HG03066 (cell line): ENCODE measurements around the gene ITPR1.

Source experiments
- ATAC-seq: cut with Tn5 transposase; IDR thresholded peaks from one replicate; pipeline ENCODE4 v1.9.1; 2021; ENCODE audit warnings: low read depth; ENCODE audit not compliant: unreplicated experiment

Gene ITPR1

GRCh38 chr3:4795905-4796304, 302.8 kb downstream of the ITPR1 start:
- ATAC-seq, result no peak

DNA sequence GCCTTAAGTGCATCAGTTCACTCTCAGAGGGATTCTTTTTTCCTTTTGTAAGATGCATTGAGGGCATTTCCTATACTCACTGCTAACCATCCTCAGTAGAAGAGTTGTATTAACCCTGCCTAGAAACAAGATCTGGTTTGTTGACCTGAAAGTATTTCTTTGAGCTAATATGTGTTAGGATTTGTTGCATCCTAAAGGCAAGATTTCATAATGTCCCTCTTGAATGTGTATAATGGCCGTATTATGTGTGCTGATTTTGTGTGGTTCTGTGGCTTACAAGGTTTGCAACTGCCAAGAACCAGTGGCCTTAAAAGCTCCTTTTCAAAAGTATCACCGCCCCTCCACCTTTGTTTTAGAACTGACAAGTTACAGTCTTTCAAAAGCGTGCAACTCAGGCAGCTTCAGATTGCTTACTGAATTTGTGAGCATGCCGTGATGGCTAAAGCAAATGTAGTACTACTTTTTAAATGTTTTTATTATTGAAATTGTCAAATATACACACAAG, 304.1 kb downstream of the ITPR1 start:
- ATAC-seq, result no peak

DNA sequence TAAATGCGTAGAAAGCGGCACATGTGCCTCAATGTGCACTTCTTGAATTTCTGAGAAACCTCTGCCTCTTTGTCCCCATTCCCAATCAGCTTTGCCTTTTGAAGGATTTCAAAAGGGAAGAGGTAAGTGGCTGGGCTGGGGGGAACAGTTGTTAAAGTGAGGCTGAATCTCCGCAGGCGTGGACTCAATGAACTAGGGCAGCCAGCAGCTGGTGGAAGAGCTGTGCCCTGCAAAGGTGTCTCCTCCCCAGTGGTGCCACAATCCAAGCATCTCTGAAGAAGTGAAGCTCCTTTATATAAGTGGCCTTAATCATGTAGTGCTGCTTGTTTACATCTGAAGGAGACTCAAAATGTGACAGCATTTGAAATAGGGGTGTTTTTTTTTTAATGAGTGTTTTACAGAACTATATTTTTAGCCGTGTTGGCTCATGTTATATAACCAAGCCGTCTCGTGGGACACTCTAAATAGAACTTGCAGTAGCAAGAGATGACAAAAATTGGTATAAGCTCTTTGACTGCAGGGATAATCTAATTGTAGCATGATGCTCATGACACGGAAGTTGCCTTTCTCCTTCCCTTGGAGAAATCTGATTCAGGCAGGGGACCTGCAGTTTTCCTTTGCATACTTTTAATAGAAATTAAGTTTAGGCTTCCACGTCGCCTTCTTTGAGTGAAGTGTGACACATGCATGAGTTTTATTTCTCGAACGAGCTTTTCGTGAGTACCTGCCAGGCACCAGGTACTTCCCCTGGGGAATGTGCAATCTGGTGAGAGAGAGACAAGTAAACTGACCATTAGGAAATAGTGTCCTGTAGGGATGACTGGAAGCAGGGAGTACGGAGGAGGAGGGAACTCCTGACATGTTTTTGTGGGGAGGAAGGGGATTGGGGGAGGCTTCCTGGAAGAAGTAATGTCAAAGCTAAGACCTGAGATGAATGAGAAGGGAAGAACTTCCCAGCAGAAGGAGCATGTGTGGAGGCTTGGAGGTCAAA, 306.4 kb downstream of the ITPR1 start:
- ATAC-seq, result no peak

- no peak for ATAC-seq
Observed at GRCh38 chr3:4800595-4800994, 307.4 kb downstream of the ITPR1 start.

GRCh38 chr3:4801892-4802291, 308.7 kb downstream of the ITPR1 start:
- no peak for ATAC-seq

GRCh38 chr3:4802903-4803302, 309.8 kb downstream of the ITPR1 start:
- ATAC-seq, result no peak

DNA sequence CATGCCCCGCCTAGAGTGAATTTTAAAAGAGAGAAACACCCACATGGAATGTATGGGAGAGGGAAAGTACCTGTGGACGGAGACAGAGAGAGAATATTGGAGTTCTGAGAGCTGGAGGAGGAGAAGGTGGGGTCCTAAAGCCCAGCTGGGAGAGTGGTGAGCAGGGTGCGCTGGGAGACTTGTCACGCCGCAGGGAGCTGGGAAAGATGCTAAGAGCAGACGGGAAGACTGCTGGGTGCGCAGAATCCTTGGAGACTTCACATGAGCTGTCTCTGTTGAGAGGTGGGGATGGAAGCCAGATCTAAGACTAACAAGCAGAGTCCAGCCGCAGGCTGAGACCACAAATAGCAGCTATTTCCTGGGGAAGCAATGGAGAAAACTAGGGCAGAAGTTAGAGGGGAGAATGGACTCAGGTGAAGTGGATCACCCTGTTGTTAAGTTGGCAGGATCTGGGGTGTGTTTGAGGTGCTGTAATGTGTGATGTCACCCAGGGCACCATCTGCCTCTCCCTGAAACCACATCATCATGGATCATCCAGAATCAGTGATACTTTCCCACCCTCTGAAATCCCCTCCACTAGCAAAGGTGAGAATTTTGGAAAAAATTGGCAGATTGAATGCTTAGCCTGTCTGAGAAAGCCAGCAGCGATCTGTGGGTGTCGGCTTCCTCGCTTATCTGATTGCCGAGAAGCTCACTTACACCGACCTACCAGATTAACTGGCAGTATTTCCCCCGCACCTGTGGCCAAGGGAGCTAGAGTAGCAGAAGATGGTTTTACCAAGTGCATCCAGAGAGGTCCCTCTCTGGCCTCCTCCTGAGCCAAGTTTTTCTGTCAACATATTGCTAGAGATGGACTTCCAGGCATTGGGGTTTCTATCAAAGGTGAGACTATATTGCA, 311.3 kb downstream of the ITPR1 start:
- ATAC-seq, result no peak

DNA sequence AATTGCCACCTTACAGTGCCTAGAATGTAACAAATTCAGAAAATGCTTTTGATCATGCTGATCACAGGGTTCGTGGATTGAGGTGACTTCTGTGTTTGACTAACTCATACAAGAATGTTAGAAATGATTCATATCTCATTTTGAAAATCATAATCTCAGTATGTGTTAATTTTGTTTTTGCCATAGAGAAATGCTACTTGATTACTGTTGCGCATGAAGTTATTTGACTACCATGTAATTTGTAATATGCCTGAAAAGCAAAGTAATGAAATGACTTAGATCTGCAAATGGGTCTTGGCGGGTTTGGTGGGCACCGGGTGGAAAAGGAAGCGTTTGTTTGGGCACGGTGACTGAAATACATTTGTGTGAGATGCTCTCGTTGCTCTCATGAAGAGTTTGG, 312.5 kb downstream of the ITPR1 start:
- no peak for ATAC-seq

DNA sequence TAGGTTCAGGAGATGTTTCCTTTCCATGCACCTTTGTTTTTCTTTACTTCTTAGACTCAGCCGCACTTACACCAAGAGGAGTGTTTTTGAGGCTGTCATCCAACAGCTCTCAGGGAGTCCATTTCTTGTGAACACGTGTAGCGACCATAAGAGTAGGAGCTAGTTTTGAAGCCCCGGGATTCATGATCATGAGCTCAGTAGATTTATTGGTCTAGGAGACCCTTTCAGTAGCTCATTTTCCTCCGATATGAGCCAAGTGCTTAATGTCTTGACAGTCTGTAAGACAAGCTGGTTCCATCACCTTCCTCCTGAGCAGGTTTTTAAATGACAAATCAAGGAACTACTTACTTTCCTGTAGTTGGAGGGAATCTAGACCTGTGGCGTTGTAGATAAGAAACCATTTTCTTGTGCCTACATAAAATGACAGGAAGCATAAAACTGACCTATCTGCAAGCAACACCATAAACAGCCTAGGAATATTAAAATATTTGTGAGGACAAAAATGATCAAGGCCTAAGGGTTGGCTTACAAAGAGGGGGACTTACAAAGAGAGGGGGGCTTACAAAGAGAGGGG, 313.5 kb downstream of the ITPR1 start:
- ATAC-seq, result no peak

GRCh38 chr3:4807381-4808280, 314.5 kb downstream of the ITPR1 start:
- no peak for ATAC-seq

GRCh38 chr3:4808637-4809036, 315.5 kb downstream of the ITPR1 start:
- ATAC-seq, result no peak

GRCh38 chr3:4809922-4810321, 316.8 kb downstream of the ITPR1 start:
- ATAC-seq, result no peak

DNA sequence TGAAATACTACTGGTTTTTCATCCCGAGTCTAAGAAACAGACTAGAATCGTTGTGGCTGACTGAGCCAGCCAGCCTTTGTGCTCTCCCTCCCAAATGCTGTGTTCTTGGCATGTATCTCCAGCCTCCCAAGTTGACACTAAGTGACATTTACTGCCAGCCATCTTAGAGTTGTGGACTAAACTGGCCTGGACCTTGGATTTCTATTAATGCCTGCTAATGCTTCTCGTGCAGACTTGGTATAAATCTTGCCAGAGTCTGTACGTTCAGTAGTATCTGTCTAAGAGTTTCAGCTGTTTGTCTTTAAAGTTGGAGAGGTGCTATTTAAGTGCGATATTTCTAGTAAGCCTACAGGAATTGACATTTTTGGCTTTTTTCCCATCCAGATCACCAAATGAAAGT, 319.4 kb downstream of the ITPR1 start:
- no peak for ATAC-seq

GRCh38 chr3:4813909-4814304, 320.8 kb downstream of the ITPR1 start:
- no peak for ATAC-seq

DNA sequence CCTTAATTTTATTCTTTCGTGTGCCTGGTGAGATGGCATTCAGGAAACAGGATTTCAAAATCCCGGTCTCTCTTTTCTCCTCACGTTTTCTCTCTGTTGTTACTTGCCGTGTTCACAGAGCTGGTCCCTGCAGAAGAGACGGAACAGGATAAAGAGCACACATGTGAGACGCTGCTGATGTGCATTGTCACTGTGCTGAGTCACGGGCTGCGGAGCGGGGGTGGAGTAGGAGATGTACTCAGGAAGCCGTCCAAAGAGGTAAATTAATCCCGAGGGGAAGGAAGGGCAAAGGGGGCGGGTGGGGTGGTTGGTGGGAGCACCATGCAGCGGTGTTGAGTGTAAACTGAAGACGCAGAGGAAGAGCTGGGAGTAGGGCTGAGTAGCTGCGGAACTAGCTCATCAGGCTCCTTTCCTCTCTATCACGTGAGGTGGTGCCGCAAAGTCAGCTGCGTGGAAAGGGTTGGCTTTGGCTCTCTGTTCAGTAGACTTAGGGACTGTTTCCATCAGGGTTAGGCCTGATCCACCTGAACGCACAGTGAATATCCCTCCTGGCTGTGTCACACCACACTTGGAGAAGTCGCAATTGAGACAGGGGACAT, 321.3 kb downstream of the ITPR1 start:
- ATAC-seq, result no peak

DNA sequence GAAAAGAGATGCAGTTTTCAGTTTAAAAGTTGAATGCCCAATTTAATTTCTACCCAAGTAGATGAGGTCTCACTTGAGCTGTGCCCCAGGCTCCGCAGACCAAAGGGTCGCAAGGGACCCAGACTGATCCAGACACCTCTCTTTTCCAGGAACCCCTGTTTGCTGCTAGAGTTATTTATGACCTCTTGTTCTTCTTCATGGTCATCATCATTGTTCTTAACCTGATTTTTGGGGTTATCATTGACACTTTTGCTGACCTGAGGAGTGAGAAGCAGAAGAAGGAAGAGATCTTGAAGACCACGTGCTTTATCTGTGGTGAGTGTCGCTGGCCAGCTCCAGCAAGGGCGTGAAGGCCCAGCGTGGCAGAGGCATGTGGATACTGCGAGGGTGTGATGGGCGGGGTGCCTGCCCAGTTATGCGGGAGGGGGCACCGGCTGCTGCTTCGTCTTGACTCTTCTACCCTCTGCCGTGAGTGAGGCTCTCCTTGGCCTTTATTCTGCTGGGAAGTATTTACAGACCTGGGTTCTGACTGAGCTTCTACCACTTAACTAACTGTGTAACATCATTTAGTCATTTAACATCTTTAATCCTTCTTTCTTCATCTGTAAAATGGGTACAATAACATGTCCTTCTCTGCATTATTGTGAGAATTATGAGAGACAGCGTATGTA, 321.9 kb downstream of the ITPR1 start:
- no peak for ATAC-seq

GRCh38 chr3:4816306-4816705, 323.2 kb downstream of the ITPR1 start:
- ATAC-seq, result no peak

DNA sequence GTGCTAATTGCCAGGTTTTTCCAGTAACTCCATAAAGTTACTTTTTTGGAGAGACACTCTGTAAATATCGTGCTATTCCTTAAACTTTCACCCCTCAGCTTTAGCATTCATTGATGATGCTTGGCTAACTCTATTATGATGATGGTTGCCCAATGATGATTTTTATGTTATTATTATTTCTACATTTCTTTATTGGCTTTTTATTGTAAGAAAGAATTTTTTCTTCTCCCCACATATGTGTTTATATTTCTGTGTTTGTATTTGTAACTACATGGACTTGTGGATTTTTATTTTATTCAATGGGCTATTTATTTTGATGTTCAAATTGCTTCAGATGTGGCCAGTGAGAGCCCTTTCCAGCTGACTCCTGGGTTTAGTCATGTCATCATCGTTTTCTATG, 323.6 kb downstream of the ITPR1 start:
- ATAC-seq, result no peak

GRCh38 chr3:4817128-4817527, 324.0 kb downstream of the ITPR1 start:
- ATAC-seq, result no peak
